Uterus (tissue), 2 donors: Measurements from ENCODE around the gene NECTIN1.

Source experiments
- CTCF ChIP-seq, 4 experiments: fragments of 200-600 bp in 2 of 4; fragments of 450-650 bp in 2 of 4; sonication (generic) in 2 of 4; IDR thresholded peaks; one replicate each; pipeline ENCODE4 v1.5.1; 2016 to 2019; ENCODE audit warnings: antibody characterized with exemption in 4 of 4, mild to moderate bottlenecking in 2 of 4, moderate library complexity in 1 of 4
- POLR2A ChIP-seq, 2 donors: fragments of 450-650 bp; IDR thresholded peaks; one replicate each; pipeline ENCODE4 v1.6.1; 2016; ENCODE audit warnings: antibody characterized with exemption in 2 of 2, mild to moderate bottlenecking in 1 of 2, moderate library complexity in 1 of 2

- TF ChIP-seq CTCF (IDR thresholded peaks at IDR 0.05) (no peak), POLR2A (IDR thresholded peaks at IDR 0.05) (no peak)
Measured at GRCh38 chr11:119687373-119688046, 41.5 kb downstream of the NECTIN1 start.
